Right renal pelvis (tissue), 4 donors: Measurements from ENCODE around the gene ACOT4. TPM values are rescaled to one million over a fixed set of nuclear protein-coding genes. Genes with fewer than 3 reads are reported as not detected.
"Not testable (repeated sequence)": the region's sequence is repeated elsewhere in the genome, so short reads cannot be mapped to it uniquely, and the experiment has no call there.

ENCODE experiments used
- DNase-seq, 4 donors: peaks; one replicate each; pipeline ENCODE4 v3.0.0-alpha.2; 2013; ENCODE audit warnings: low read depth in 4 of 4, low spot score in 3 of 4, missing footprints in 1 of 4
- polyA plus RNA-seq, 4 donors: library from polyadenylated mRNA; unstranded; fragments of 120-200 nt; gene quantifications; one replicate each; pipeline ENCODE4 v1.2.1, GENCODE V29; 2013; ENCODE audit not compliant: insufficient read length in 4 of 4

Gene ACOT4
- polyA plus RNA-seq, 4 donors: 3.3 to 4.3 (median 3.6) TPM

GRCh38 chr14:73574251-73574650 is 17.4 kb upstream of the ACOT4 start:
- DNase-seq: not testable (repeated sequence)

- no peak for DNase-seq
Measured at GRCh38 chr14:73576391-73576790, 15.3 kb upstream of the ACOT4 start.

- DNase-seq: not testable (repeated sequence)
Measured at GRCh38 chr14:73577214-73577613, 14.5 kb upstream of the ACOT4 start.

GRCh38 chr14:73582102-73582979 is 9.3 kb upstream of the ACOT4 start:
- DNase-seq: not testable (repeated sequence)

- no peak for DNase-seq
Measured at GRCh38 chr14:73588695-73589094, 3.0 kb upstream of the ACOT4 start.

GRCh38 chr14:73589116-73589515 is 2.6 kb upstream of the ACOT4 start:
- no peak for DNase-seq

GRCh38 chr14:73590673-73591004 is 1.0 kb upstream of the ACOT4 start:
- not testable (repeated sequence) for DNase-seq

- no peak for DNase-seq
Measured at GRCh38 chr14:73594491-73594890, 2.8 kb downstream of the ACOT4 start.

- DNase-seq: no peak
Measured at GRCh38 chr14:73599499-73599898, 7.8 kb downstream of the ACOT4 start.

- DNase-seq: no peak
Measured at GRCh38 chr14:73602994-73603393, 11.3 kb downstream of the ACOT4 start.

- no peak for DNase-seq
Measured at GRCh38 chr14:73606271-73606670, 14.6 kb downstream of the ACOT4 start.

GRCh38 chr14:73607241-73607640 is 15.6 kb downstream of the ACOT4 start:
- no peak for DNase-seq

- no peak for DNase-seq
Measured at GRCh38 chr14:73610687-73611086, 19.0 kb downstream of the ACOT4 start.

GRCh38 chr14:73612339-73613045 is 20.8 kb downstream of the ACOT4 start, which contains the start of gene ACOT6:
ACOT6 (plus strand) TSS chr14:73612517; CDS start chr14:73612572, 55 bp downstream.
- DNase-seq: peak in 1 of 4 donors; percentile 57

- no peak for DNase-seq
Measured at GRCh38 chr14:73613046-73613383, 21.3 kb downstream of the ACOT4 start.

- DNase-seq: no peak
Measured at GRCh38 chr14:73613419-73613963, 21.8 kb downstream of the ACOT4 start.

- DNase-seq: no peak
Measured at GRCh38 chr14:73616831-73617230, 25.2 kb downstream of the ACOT4 start.

GRCh38 chr14:73619524-73619923 is 27.9 kb downstream of the ACOT4 start:
- DNase-seq: no peak

GRCh38 chr14:73620268-73620667 is 28.6 kb downstream of the ACOT4 start:
- DNase-seq: no peak

- no peak for DNase-seq
Measured at GRCh38 chr14:73623504-73624054, 31.9 kb downstream of the ACOT4 start.

- no peak for DNase-seq
Measured at GRCh38 chr14:73625706-73626105, 34.0 kb downstream of the ACOT4 start.
